Right renal pelvis (tissue), 4 donors: ENCODE data around the gene ENTPD6. TPM values are rescaled to one million over a fixed set of nuclear protein-coding genes. Genes with fewer than 3 reads are reported as not detected.
"Not testable (repeated sequence)": the region's sequence is repeated elsewhere in the genome, so short reads cannot be mapped to it uniquely, and the experiment has no call there.

Experiments used
- DNase-seq, 4 donors: peaks; one replicate each; pipeline ENCODE4 v3.0.0-alpha.2; 2013; ENCODE audit warnings: low read depth in 4 of 4, low spot score in 3 of 4, missing footprints in 1 of 4
- polyA plus RNA-seq, 4 donors: library from polyadenylated mRNA; unstranded; fragments of 120-200 nt; gene quantifications; one replicate each; pipeline ENCODE4 v1.2.1, GENCODE V29; 2013; ENCODE audit not compliant: insufficient read length in 4 of 4

Gene ENTPD6
- 10 to 100 TPM; 39.5 to 47.1 (median 41.3) TPM for polyA plus RNA-seq

DNA sequence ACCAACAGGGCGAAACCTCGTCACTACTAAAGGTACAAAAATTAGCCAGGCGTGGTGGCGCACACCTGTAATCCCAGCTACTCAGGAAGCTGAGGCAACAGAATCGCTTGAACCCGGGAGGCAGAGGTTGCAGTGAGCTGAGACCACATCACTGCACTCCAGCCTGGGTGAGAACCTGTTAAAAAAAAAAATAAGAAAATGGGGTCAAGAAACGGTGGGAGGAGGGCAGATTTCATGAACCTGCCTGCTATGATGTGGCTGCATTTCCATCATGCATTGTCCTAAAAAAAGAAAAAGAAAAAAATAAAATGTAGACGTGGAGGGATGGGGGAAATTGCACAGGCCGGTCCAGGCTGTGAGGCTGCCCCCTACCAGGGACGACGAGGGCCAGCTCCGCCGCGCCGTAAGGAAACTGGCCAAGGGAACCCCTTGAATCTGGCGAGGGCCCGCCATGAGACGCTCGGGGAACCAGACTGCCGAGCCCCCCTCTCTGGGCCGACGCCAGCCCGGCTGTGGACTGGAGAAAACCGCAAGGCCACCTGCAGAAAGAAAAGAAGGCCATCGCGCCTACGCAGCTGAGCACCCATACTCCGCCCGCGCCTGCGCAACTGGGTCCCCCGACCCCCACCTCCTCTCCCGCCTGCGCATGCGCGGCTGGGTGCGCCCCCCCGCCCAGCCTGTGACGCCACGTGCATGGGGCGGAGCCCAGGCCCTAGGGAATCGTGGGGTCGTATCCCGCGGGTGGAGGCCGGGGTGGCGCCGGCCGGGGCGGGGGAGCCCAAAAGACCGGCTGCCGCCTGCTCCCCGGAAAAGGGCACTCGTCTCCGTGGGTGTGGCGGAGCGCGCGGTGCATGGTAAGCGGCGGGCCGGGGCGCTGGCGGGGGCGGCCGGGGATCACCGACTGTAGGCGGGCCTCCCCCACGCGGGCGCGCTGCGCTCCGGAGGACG lies at the start of gene ENTPD6:
TSS of gene ENTPD6 (plus strand) at position 699 of the 948 bp plus-strand sequence. CDS start 10,825 bp downstream, outside the sequence.
- peak; percentile 72 to 88 (median 80) for DNase-seq

DNA sequence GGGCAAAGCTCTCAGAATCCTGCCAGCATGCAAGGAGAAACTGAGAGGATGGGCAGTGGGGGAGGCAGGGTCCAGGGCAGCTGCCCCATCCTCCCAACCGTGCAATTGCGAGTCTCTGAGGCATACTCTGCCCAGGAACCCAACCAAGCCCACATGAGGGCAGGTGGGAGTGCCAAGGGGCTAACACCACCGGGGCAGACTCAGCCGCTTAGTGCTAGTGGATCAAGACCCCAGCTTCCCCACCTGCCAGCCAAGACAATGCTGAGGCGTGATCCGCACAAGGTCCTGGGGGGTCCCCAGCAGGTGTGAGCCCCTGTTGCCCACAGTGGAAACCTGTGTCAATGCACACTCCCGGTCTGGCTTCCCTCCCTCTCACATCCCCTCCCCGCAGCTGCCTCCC lies 48.5 kb upstream of the ENTPD6 start:
- DNase-seq: no peak

DNA sequence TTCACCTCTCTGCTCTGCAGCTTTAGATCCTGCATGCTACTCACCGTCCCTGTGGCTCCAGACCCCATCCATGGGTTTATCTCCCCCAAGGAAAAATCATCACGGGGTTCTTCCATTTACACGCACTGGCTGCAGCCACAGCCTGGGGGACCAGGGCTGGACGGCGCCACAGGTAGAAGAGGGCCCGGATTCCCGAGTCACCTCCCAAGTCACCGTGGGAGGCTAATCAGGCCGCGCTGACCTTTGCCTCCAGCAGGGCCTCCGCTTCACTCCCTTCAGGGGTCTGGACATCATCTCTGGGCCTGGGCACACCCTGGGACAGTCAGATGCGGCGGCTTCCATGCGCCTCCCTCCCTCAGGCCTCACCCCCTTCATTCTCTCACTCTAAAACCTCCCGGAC lies 47.8 kb upstream of the ENTPD6 start:
- DNase-seq: no peak

DNA sequence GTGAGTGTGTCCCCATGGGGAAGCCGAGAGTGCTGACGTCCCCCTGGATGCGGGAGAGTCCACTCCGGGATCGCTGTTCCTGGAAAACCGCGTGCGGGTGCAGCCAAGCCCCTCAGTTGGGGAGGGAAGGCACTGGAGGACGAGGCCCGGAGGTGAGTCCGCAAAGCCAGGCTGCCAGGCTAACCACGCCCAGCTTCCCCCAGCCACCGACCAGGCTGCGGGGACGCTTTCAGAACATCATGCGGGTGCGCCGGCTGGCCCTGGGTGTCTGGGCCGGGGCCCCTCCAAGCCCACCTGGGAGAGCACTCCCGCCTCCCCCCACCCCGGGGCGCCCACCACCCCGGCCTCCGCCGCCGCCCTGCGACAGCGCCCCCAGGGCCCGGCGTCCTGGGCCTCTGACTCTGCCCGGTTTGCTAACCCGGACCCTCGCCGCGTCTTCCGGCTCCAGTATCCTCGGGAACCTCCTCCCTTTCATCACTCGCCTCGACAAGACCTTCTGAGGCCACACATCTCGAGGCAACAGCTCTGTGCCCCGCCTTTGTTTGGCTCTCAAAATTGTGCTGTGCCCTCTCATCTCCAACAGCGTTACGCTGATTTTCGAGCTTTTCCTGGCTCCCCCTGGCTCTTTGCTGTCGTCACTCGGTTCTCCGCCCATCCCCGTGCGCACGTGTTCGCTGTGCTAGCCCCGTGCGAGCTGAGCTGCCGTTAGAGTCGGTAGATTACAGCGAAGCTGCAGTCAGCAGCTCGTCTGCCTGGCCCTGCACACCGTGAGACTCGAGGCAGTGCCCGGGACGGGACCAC lies 47.1 kb upstream of the ENTPD6 start:
- peak; percentile 7 to 35 (median 20) for DNase-seq

DNA sequence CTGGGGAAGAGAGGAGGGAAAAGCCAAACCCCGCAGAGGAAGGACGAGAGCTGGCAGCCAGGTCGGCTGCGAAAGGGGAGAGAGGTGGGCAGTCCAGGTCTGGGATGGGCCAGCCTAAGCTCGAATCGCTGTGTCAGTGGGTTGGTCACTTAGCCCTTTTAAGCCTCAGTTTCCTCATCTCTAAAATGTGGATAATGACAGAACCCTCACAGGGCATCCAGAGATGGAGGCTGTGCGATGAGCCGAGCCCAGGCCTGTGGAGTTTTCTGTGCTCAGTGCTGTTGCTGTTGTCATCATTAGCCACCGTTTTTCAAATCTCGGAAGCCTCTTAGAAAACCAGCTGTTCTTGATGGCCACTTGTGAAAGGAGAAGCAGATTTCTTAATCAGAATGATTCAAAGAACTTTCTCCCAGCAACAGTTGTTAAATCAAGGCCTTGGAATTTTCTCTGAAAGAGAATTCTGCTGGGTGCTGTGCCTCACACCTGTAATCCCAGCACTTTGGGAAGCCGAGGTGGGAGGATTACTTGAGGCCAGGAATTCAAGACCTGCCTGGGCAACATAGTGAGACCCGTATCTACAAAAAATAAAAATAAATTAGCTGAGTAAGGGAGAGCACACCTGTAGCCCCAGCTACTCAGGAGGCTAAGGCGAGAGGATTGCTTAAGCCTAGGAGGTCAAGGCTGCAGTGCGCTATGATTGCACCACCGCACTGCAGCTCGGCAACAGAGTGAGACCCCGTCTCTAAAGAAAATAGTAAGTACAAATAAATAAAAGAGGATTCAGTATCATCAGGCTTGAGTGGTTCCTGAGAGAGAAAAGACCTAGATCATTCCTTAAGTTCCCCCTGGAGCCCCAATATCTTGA lies 46.3 kb upstream of the ENTPD6 start:
- DNase-seq: no peak

DNA sequence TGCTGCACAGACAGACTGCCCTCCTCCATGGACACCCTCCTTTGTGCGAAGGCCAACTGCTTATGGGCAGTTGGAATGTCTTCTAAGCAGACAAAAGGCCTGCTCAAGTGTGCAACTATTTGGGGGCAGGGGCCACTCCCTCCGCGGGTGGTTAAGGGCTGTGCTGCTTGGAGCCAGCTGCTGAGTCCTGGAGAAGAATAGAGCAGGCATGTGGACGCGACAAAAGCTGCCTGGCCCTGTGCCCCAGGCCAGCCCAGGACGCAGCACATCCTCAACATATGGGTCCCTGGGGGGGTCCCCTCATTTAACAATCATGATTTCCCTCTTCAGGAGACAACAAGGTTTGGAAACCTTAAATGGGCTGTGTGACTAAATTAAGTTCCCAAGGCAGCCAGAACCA lies 45.5 kb upstream of the ENTPD6 start:
- DNase-seq: no peak

DNA sequence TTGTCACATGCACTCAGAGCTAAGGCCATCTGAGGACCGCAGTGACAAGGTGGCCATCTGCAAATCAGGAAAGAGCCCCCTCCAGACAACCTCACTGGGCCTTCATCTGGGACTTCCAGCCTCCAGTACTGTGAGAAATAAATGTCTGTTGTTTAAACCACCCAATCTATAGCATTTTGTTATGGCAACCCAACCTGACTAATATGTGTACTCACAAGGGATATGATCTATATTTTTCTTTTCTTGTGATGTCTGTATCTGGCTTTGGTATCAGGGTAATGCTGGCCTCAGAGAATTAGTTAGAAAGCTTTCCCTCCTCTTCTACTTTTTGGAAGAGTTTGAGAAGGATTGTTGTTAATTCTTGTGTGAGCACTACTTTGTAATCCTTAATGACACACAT lies 37.5 kb upstream of the ENTPD6 start:
- no peak for DNase-seq

DNA sequence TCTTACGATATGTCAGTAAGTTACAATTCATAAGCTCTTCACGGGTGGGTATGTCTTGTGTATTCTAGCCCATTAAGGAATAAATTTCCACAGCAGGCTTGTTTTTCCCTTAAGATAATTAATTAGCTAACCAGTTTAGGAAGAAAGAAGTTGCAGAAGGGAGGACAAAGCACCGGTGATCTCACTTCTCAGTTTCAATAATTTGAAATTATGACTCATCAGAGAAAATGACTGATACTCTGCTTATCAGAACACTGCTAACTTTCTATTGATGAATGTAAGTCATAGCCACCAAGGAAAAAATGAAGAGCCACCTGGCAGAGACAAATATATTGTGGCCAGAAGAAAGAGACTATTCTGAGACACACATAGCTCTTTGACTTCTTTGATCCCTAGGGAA lies 35.0 kb upstream of the ENTPD6 start:
- no peak for DNase-seq

DNA sequence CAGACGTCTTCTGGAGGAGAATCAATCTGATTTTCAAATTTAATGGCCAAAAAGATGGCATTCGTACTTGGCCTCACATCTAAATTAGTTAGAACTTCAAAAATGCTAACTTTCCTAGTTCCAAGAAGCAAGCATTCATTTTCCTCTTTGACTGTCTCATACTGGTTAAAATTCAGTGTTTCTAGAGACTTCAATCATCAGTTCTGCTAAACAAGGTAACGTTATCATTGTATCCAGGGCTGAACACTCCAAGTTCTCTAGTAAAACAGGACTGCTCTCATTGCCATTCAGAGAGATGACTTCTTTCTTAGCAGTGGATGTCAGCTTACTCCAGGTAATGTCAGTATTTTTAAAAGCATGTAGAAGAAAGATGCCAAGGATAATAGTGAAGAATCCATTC lies 34.6 kb upstream of the ENTPD6 start:
- no peak for DNase-seq

DNA sequence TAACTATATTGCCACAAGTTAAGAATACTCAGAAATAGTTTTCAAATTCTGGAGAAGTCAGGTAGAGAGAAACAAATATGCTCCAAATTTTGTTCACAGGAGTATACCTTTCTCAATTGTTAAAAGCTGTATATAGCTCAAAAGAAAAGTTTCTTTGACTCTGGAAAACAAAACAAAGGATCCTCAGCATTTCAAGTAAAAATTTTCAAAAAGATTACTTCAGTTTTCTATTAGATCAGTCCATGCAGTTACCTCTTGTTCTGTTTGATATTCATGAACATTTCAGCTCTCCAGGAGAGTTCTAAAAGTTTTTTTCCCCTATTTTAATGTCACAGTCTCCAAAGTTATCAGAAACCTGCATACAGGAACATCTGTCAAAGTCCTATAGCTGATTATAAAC lies 30.4 kb upstream of the ENTPD6 start:
- DNase-seq: no peak

DNA sequence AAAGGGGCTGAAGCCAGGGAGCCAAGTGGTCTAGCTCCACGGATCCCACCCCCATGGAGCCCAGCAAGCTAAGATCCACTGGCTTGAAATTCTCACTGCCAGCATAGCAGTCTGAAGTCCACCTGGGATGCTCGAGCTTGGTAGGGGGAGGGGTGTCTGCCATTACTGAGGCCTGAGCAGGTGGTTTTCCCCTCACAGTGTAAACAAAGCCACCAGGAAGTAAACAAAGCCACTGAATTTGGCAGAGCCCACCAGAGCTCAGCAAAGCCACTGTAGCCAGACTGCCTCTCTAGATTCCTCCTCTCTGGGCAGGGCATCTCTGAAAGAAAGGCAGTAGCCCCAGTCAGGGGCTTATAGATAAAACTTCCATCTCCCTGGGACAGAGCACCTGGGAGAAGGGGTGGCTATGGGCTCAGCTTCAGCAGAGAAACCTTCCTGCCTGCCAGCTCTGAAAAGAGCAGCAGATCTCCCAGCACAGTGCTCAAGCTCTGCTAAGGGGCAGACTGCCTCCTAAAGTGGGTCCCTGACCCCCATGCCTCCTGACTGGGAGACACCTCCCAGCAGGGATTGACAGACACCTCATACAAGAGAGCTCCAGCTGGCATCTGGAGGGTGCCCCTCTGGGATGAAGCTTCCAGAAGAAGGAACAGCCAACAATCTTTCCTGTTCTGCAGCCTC lies 29.3 kb upstream of the ENTPD6 start:
- DNase-seq: not testable (repeated sequence)

DNA sequence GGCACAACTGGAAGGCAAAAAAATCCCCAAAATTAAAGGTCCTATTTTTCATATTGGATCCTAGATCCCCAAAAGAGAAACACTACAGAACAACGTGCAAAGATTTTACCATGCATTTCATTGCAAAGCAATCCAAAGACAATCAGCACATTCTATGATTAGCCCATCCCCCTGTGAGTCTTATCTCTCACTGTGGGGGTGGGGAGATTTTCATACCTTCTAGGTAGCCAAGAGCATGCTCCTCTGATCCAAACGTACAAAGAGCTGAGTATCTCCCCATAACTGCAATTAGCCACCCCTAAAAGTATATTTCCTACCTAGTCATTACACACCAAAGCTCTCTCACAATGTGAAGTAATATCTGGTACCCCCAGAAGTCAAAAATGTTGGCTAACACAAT lies 22.2 kb upstream of the ENTPD6 start:
- DNase-seq: no peak

DNA sequence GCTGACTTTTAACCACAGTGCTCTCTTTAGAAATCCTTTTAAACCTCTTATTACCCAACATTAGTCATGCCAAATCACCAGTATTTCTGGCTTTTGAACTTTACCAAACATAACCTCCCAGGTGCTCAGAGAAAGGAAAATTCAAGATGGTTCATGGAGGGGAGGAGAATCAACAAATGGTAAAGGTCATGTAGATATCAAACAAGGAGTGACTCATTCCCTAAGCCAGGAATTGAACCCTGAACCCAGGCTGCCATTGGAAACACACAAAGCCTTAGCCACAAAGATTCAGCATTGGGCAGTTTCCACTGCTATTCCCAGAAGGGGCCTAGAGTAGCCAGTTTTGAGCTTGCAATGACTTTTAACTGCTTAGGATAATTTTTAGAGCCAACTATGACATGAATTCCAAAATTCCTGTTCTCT lies 21.6 kb upstream of the ENTPD6 start:
- no peak for DNase-seq

DNA sequence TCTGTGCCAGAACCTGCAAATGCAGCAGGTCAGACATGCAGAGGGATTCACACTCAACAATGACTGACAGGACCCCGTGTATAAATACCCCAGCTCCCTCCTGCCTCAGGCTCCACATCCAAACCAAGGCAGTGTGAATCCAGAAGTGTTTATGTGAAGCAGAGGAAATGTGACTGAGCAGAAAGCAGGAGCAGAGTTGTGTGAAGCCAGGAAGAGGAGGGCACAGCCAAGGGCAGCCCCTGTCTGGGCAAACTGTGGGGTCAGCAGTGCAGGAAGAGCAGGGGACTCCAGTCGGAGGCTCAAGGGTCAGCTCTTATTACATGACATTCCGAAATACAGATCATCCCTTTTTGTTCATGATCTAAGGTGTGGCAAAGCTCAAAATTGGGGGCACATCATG lies 19.3 kb upstream of the ENTPD6 start:
- DNase-seq: no peak

DNA sequence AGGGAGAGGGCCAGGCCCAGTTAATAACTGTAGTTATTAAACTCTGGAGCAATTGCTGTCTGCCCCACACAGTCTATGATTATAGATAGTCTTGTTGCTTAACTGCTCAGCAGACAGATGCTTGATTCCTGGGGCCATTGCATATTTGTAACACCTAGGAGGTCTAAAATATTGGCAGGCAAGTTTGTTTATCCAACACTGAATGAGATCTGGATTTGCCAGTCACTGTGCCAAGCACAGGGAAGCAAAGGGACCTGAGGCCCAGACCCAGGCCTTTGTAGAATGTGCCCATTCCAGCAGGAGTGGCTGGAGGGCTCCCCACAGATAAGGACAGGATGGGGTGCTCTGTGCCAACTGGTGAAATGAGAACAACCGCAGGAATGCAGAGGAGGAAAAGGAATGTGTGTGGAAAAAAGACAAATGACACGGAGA lies 17.6 kb upstream of the ENTPD6 start:
- no peak for DNase-seq

DNA sequence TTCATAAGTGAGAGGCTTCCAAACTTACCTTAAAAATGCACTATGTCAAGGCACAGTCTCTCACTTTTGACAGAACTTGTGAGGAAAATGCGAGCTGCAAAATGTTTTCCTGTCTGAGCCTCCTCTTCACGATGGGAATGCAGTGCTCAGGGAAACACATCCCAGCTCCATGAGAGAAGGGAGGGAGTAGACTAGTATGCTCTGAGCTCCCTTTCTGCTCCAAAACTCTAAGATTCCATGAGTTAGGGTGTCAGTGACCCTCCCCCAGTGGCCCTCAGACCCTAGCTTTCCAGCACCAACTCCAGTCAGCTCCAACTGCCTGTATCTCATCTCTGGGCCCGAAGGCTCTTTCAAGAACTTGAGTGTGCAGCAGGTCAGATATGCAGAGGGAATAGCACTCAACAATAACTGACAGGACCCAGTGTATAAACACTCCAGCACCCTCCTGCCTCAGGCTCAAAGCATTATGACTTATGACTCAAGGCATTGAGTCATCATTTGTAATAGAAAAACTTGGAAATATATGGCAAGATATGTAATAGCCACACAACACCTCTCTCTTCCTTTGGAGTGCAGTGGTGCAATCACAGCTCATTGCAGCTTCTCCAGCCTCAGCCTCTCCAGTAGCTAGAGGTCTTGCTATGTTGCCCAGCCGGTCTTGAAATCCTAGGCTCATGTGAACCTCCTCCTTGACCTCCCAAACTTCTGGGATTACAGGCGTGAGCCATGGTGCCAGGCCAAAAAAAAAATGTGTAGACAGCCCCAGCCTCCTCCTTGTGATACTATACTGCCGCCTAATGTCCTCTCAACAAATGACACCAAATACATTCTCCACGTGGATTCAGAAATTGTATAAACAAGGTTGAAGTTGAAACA lies 16.7 kb upstream of the ENTPD6 start:
- DNase-seq: peak in 1 of 4 donors; percentile 10

DNA sequence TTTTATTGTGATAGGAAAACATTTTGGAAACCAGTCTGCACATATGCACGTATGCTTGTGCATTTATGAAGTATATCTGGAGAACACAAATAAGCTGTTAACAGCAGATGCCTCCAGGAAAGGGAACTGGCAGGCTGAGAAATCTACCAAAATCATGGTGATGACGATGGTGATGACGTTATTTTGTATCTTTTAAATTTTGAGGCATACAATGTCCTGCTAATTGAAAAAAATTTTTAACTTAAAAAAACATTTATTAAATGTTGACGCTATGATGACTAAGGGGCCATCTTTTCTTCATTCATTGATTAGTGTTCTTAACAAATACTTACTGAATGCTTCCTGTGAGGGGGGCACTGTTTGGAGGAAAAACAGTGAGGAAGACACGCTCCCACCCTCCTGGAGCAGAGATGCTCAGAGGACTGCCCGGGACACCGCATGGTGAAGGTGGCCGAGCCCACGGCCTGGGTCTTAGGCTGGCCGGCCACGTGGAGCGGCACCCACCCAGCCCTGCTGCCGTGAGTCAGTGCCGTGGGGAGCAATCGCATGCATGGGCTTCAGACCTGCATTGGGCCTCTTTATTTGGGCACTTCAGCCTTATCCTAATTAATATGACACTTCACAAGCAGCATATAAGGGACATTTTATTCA lies 15.9 kb upstream of the ENTPD6 start:
- no peak for DNase-seq

DNA sequence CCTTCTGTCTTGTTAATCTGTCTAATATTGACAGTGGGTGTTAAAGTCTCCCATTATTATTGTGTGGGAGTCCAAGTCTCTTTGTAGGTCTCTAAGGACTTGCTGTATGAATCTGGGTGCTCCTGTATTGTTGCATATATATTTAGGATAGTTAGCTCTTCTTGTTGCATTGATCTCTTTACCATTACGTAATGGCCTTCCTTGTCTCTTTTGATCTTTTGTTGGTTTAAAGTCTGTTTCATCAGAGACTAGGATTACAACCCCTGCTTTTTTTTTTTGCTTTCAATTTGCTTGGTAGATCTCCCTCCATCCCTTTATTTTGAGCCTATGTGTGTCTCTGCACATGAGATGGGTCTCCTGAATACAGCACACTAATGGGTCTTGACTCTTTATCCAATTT lies 11.1 kb upstream of the ENTPD6 start:
- DNase-seq: not testable (repeated sequence)
